GM10266 (cell line): ENCODE results near the gene ENPEP.
A peak's percentile ranks its signal among the peaks of the same experiment; 100 is the strongest.

Experiments used
- DNase-seq: peaks from one replicate; pipeline ENCODE4 v3.0.0; 2012; ENCODE audit errors: extremely low spot score
- CTCF ChIP-seq: IDR thresholded peaks from 2 replicates; pipeline ENCODE4 v1.5.1; 2012; ENCODE audit warnings: mild to moderate bottlenecking, low read depth; ENCODE audit not compliant: control insufficient read depth, insufficient read depth; ENCODE audit errors: missing control alignments

ENPEP gene

GRCh38 chr4:110501826-110502225, 25.9 kb downstream of the ENPEP start:
- TF ChIP-seq CTCF: no peak
- DNase-seq: no peak

DNA sequence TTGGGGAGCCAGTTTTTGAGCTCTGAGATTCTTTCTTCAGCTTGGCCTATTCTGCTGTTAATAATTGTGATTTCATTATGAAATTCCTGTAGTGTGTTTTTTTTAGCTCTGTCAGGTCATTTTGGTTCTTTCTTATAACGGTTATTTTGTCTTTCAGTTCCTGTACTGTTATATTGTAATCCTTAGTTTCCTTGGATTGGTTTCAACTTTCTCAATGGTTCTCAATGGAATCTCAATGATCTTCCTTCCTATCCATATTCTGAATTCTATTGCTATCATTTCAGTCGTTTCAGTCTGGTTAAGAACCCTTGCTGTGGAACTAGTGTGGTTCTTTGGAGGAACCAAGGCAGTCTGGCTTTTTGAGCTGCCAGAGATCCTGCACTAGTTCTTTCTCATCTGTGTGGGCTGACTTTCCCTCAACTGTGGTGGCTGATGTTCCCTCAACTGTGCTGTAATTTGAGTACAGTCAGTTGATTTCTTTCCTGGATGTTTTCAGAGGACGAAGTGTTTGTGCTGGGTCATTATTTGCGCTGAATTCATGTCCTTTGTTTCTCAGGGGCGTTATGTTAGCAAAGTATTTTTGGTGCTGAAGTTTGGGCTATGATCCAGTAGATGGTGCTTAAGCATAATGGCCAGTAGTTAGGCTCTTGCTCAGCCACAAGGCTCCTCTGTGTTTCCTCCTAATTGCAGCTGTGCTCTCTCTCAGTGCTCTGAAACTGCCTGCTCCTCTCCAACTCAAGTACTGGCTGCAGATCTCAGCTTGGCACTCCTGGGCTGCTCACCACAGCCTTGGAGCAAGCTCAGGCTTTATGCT, 27.5 kb downstream of the ENPEP start:
- no peak for TF ChIP-seq CTCF
- no peak for DNase-seq

DNA sequence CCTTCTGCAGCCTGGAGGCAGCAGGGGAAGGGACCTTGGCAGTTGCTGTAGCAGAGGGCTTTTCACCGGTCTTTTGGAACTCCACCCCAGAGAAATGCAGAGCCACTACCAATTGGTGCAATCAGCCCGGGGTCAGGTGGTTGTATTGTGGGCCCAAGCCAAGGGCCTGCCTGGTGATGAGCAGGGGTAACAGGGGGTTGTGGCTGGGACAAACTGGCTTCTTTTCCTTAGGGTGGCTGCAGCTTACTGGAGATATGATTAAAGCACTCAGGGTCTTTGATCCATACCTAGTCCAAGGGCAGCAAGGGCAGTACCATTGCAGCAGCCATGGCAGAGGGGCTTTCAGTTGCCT, 28.1 kb downstream of the ENPEP start:
- TF ChIP-seq CTCF: no peak
- no peak for DNase-seq

GRCh38 chr4:110505440-110505839, 29.5 kb downstream of the ENPEP start:
- no peak for TF ChIP-seq CTCF
- no peak for DNase-seq

DNA sequence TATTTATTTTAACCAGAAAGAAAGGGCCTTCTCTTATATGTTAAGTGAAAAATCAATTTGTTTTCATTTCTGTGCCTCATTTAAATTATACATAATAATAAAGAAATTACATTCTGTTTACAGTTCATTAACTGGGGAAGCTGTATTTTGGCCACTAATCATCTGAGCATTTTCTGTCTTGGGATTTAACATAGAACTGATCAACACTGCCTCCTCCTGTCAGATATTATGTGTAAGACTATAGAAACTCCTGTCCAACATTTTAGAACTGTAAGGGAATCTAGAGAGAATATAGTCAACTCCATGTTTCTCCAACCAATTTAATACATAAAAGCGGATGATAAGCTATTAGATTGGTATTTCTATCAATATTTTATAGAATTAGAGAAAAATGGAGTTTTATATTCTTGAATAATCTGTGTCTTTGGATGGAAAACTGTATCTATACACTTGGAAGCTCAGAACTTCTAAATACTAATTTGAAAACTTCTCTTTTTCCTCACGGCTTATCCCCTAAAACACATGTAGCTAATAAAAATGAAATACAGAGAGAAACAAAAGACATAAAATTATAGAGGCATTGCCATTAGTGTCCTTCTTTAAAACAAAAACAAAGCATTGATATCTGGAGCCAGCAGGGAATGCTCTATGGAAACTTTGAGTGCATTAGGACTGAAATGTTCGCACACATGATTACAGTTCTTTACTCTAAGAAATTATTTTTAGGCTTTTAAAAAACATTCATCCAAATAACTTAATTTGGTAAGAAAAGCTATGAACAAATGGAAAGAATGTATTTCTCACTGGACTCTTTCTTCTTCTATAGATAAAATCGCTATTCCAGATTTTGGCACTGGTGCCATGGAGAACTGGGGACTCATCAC, 33.1 kb downstream of the ENPEP start:
- peak; percentile 51 for TF ChIP-seq CTCF
- DNase-seq: peak; percentile 18

- TF ChIP-seq CTCF: no peak
- no peak for DNase-seq
Measured at GRCh38 chr4:110510277-110510676, 34.3 kb downstream of the ENPEP start.
